ENCODE measurements around the gene PFDN4.

The PFDN4 gene

GRCh38 chr20:54173653-54174456 lies 34.0 kb upstream of the PFDN4 start, which contains the start of gene CYP24A1:
CYP24A1 (minus strand) TSS chr20:54173986; CDS start chr20:54173579, 407 bp downstream.
- DNase-seq (ENCODE audit: low read depth in 2 of 2), result no peak

- DNase-seq (ENCODE audit: low read depth in 2 of 2), result no peak
Measured at GRCh38 chr20:54174457-54175175, 33.3 kb upstream of the PFDN4 start.

- DNase-seq (ENCODE audit: low read depth in 2 of 2), result no peak
Measured at GRCh38 chr20:54176610-54177009, 31.3 kb upstream of the PFDN4 start.

GRCh38 chr20:54177378-54177777 lies 30.5 kb upstream of the PFDN4 start:
- no peak for DNase-seq (ENCODE audit: low read depth in 2 of 2)

GRCh38 chr20:54178256-54178655 lies 29.6 kb upstream of the PFDN4 start:
- no peak for DNase-seq (ENCODE audit: low read depth in 2 of 2)

- no peak for DNase-seq (ENCODE audit: low read depth in 2 of 2)
Measured at GRCh38 chr20:54179946-54180345, 27.9 kb upstream of the PFDN4 start.

- DNase-seq (ENCODE audit: low read depth in 2 of 2), result no peak
Measured at GRCh38 chr20:54180931-54181330, 27.0 kb upstream of the PFDN4 start.

- DNase-seq (ENCODE audit: low read depth in 2 of 2), result no peak
Measured at GRCh38 chr20:54184071-54184470, 23.8 kb upstream of the PFDN4 start.

GRCh38 chr20:54184904-54185626 lies 22.8 kb upstream of the PFDN4 start:
- no peak for DNase-seq (ENCODE audit: low read depth in 2 of 2)

- DNase-seq (ENCODE audit: low read depth in 2 of 2), result peak; percentile 39 to 45
Measured at GRCh38 chr20:54188132-54188849, 19.6 kb upstream of the PFDN4 start.

GRCh38 chr20:54189630-54190029 lies 18.3 kb upstream of the PFDN4 start:
- no peak for DNase-seq (ENCODE audit: low read depth in 2 of 2)

GRCh38 chr20:54190217-54190616 lies 17.7 kb upstream of the PFDN4 start:
- no peak for DNase-seq (ENCODE audit: low read depth in 2 of 2)

GRCh38 chr20:54193817-54194216 lies 14.1 kb upstream of the PFDN4 start:
- no peak for DNase-seq (ENCODE audit: low read depth in 2 of 2)

- no peak for DNase-seq (ENCODE audit: low read depth in 2 of 2)
Measured at GRCh38 chr20:54194724-54195438, 13.0 kb upstream of the PFDN4 start.

GRCh38 chr20:54195483-54196472 lies 12.1 kb upstream of the PFDN4 start:
- no peak for DNase-seq (ENCODE audit: low read depth in 2 of 2)

- peak in 1 of 2 experiments; percentile 59 for DNase-seq (ENCODE audit: low read depth in 2 of 2)
Measured at GRCh38 chr20:54197621-54198604, 10.0 kb upstream of the PFDN4 start.

GRCh38 chr20:54199283-54199682 lies 8.6 kb upstream of the PFDN4 start:
- DNase-seq (ENCODE audit: low read depth in 2 of 2), result no peak

GRCh38 chr20:54199721-54200176 lies 8.1 kb upstream of the PFDN4 start:
- peak in 1 of 2 experiments; percentile 42 for DNase-seq (ENCODE audit: low read depth in 2 of 2)

All from fibroblast of skin of left biceps (primary cell).